Ecto neural progenitor cell (in vitro differentiated cells): ENCODE results near the gene GPR37L1.
"Not testable (repeated sequence)": the region's sequence is repeated elsewhere in the genome, so short reads cannot be mapped to it uniquely, and the experiment has no call there.

Experiments
- DNase-seq: peaks from one replicate; pipeline ENCODE4 v3.0.0-alpha.2; 2018; ENCODE audit warnings: low spot score

The GPR37L1 gene

DNA sequence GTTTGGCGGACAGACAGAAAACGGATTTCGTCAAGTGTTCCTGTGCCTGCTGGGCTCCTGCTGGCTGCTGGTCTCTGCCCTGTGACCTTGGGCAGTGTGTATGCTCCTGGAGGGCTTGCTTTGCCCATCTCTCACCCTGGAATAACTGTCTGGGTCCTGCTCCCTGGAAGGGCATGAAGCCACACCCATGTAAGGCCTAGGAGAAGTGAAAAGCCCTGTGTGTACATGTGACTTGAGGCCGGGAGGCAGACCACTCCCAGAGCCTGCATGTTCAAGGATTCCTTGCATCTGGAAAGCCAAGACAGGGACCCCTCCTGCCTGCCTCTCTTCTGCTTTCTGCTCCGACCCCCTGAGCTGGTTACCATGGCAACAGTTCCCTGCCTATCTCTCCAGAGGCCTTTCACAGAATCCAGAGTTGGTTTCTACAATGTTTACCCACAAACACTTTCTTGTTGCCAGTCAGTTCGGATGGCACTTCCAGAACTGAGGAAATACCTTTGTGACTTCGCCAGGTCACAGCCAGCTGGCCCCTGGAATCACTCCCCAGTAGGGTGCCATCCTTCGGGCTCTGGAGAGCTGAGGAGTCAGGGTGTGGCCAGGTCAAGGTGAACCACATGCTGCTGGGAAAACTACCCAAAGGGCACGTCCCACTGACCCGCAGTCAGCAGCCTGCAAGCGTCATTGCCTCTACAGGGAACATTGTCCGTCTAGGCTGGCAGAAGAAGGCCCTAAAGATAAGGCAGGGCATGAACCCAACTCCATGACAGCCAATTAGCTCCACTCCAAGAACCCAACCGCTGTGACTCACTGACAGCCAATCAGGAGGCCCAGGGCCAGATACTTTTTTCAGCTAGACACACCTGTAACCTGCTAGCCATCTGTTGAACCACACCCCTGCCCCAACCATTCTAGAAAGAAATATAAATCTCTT is 14.7 kb upstream of the GPR37L1 start:
- no peak for DNase-seq

DNA sequence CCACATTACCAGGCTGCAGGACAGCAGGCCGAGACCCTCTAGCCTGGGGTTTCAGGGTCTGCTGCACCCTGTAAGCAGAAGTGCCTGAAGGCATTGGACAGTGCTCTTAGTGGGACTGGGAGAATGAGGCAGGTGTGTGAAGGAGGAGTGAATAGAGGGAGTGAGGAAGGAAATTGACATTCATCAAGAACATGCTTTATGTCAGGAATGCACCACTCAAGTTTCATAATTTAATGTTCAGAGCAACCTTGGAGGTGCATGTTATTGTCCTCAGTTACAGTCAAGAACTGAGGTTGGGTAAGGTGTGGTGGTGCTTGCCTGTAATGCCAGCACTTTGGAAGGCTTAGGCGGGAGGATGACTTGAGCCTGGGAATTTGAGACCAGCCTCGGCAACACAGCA is 11.7 kb upstream of the GPR37L1 start:
- no peak for DNase-seq

DNA sequence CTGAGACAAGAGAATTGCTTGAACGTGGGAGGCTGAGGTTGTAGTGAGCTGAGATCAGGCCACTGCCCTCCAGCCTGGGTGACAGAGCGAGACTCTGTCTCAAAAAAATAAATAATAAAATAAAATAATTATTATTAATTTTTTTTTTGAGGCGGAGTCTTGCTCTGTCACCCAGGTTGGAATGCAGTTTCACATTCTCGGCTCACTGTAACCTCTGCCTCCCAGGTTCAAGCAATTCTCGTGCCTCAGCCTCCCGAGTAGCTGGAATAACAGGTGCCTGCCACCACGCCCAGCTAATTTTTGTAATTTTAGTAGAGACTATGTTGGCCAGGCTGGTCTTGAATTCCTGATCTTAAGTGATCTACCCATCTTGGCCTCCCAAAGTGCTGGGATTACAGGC is 11.1 kb upstream of the GPR37L1 start:
- DNase-seq: not testable (repeated sequence)

DNA sequence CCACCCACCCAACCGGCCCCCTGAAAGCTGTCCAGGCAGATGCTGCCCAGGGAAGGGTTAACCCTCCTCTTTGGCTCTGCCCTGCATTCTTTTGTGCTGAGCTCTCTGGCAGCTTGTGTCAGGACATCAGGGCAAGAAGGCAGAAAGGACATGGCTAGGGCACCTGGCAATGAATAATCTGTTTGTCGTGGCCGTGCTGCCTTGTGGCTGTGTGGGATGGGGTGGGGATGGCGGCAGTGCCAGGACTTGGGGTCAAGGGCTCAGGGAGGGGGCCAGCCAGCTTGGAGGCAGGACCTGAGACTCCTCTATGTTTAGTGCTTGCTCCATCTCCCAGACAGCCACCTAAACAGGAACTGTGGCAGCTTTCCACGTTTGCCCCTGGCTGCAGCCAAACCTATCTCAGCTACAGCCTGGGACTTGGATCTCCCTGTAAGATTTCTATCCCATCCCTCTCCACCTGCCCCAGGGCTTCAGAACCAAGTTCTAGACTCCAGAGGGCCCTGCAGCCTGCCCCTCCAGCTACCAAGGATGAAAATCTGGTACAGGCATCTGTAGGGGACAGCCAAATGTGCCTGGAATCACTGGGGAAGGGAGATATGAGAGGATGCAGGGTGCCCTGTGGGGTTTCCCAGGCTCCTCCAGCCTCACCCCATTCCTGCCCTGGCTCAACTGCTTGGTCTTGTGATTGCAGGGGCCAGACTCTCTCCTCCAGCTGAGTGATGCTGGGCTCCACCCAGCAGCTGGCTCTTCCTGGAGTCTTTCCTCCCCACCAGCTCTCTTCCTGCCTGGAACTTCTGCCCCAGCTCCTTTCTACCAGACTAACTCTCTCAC is 9.6 kb upstream of the GPR37L1 start:
- DNase-seq: no peak

GRCh38 chr1:202113690-202114300 is 8.9 kb upstream of the GPR37L1 start:
- DNase-seq: no peak

- DNase-seq: no peak
Measured at GRCh38 chr1:202116287-202116686, 6.4 kb upstream of the GPR37L1 start.

DNA sequence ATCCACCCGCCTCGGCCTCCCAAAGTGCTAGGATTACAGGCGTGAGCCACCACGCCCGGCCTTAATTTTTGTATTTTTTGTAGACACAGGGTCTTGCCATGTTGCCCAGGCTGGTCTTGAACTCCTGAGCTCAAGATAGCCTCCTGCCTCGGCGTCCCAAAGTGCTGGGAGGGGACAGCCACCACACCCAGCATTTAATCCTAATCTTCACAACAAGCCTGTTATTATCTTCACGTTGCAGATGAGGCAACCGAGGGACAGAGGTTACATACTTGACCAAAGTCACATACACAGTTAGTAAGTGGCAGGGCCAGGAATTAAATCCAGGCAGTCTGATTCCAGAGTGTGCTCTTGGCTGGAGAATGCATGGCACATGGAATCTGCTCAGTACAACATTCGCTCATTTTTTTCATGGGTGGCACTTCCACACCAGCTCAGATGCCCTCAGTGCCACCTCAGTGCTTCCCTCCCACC is 4.8 kb upstream of the GPR37L1 start:
- DNase-seq: no peak

GRCh38 chr1:202121006-202121405 is 1.7 kb upstream of the GPR37L1 start:
- DNase-seq: no peak

GRCh38 chr1:202123336-202123813 is 658 bp downstream of the GPR37L1 start:
- DNase-seq: no peak

- DNase-seq: no peak
Measured at GRCh38 chr1:202124142-202124541, 1.4 kb downstream of the GPR37L1 start.

DNA sequence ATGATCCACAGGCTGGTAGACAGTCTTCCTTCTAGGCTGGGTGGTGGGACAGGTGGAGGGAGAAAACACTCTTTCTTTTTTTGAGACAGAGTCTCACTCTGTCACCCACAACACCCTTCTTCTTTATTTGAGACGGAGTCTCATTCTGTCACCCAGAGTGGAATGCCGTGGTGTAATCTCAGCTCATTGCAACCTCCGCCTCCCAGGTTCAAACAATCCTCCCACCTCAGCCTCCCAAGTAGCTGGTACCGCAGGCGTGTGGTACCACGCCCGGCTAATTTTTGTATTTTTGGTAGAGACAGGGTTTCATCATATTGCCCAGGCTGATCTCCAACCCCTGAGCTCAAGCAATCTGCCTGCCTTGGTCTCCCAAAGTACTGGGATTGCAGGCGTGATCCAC is 2.9 kb downstream of the GPR37L1 start:
- DNase-seq: no peak

- no peak for DNase-seq
Measured at GRCh38 chr1:202126426-202126825, 3.7 kb downstream of the GPR37L1 start.

GRCh38 chr1:202127061-202127460 is 4.3 kb downstream of the GPR37L1 start:
- DNase-seq: no peak

DNA sequence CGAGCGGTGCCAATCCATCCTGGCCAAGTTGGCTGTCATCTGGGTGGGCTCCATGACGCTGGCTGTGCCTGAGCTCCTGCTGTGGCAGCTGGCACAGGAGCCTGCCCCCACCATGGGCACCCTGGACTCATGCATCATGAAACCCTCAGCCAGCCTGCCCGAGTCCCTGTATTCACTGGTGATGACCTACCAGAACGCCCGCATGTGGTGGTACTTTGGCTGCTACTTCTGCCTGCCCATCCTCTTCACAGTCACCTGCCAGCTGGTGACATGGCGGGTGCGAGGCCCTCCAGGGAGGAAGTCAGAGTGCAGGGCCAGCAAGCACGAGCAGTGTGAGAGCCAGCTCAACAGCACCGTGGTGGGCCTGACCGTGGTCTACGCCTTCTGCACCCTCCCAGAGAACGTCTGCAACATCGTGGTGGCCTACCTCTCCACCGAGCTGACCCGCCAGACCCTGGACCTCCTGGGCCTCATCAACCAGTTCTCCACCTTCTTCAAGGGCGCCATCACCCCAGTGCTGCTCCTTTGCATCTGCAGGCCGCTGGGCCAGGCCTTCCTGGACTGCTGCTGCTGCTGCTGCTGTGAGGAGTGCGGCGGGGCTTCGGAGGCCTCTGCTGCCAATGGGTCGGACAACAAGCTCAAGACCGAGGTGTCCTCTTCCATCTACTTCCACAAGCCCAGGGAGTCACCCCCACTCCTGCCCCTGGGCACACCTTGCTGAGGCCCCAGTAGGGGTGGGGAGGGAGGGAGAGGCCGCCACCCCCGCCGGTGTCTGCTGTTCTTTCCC is 5.3 kb downstream of the GPR37L1 start:
- DNase-seq: no peak

- DNase-seq: no peak
Measured at GRCh38 chr1:202129453-202130296, 7.0 kb downstream of the GPR37L1 start.

GRCh38 chr1:202130297-202130721 is 7.6 kb downstream of the GPR37L1 start:
- DNase-seq: no peak

GRCh38 chr1:202130816-202131522 is 8.3 kb downstream of the GPR37L1 start:
- no peak for DNase-seq

- no peak for DNase-seq
Measured at GRCh38 chr1:202131956-202132821, 9.5 kb downstream of the GPR37L1 start.

DNA sequence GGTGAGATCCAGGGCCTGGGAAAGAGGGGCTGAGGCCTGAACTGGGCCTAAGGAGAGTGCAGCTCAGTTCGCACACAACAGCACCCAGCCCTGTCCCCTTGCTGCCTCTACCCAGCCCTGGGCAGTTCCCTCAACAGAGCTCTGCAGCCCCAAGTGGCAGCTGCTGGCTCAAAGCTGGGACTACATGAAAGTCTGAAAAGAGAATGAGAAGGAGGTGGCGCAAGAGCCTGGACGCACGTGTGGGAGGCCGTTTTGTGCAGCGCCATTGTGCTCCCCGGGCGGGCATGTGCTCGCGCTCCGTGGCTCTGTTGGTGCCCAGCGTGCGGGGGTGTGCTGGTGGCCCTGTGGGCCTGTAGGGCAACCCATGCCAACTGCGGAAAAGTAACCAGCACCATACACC is 10.3 kb downstream of the GPR37L1 start:
- no peak for DNase-seq
